Activated T-cell treated with anti-CD3 and anti-CD28 coated beads, Interleukin-2, amount 50 U/mL, for 24 hours (primary cell): ENCODE results near the gene ACOT4.
"Not testable (repeated sequence)": the region's sequence is repeated elsewhere in the genome, so short reads cannot be mapped to it uniquely, and the experiment has no call there.

Experiments
- DNase-seq: peaks from one replicate; pipeline ENCODE4 v3.0.0-alpha.2; 2020
- H3K27ac Mint-ChIP-seq: 2 replicates; pipeline ENCODE4 v1.8.0; 2020; ENCODE audit warnings: mild to moderate bottlenecking, mixed read lengths
- H3K27me3 Mint-ChIP-seq: 2 replicates; pipeline ENCODE4 v1.8.0; 2020; ENCODE audit warnings: mixed read lengths
- H3K36me3 Mint-ChIP-seq: 2 replicates; pipeline ENCODE4 v1.8.0; 2020; ENCODE audit warnings: low read depth, mixed read lengths
- H3K4me1 Mint-ChIP-seq: 2 replicates; pipeline ENCODE4 v1.8.0; 2020; ENCODE audit warnings: low read depth, mixed read lengths
- H3K4me3 Mint-ChIP-seq: 2 replicates; pipeline ENCODE4 v1.8.0; 2020; ENCODE audit warnings: mild to moderate bottlenecking, moderate library complexity, mixed read lengths
- H3K9me3 Mint-ChIP-seq: 2 replicates; pipeline ENCODE4 v1.8.0; 2020; ENCODE audit warnings: mixed read lengths

ACOT4 gene

DNA sequence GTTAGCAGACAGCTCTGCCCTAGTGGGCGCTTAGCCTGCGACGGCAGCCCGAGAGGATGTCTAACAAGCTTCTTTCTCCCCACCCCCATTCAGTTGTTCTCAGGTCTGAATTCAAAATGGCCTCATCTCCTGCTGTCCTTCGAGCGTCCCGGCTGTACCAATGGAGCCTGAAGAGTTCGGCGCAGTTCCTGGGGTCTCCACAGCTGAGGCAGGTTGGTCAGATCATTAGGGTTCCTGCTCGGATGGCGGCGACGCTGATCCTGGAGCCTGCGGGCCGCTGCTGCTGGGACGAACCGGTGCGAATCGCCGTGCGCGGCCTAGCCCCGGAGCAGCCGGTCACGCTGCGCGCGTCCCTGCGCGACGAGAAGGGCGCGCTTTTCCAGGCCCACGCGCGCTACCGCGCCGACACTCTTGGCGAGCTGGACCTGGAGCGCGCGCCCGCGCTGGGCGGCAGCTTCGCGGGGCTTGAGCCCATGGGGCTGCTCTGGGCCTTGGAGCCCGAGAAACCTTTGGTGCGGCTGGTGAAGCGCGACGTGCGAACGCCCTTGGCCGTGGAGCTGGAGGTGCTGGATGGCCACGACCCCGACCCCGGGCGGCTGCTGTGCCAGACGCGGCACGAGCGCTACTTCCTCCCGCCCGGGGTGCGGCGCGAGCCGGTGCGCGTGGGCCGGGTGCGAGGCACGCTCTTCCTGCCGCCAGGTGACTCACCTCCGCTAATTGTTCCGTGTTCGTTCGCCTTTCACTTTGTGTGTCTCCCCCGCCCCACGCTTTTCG lies 22.3 kb upstream of the ACOT4 start, which contains the start of gene ACOT2:
Gene ACOT2, plus strand, starts transcription at position 29 of the 774 bp plus-strand sequence. Its CDS starts 28 bp downstream, at position 57.
- H3K4me3 Mint-ChIP-seq = peak within 1 kb of the TSS; percentile 90
- peaks cover 57% of the 10 kb centered on the region for H3K36me3 Mint-ChIP-seq
- H3K27ac Mint-ChIP-seq = peak within 1 kb of the TSS; percentile 98
- not testable (repeated sequence) for H3K9me3 Mint-ChIP-seq, H3K27me3 Mint-ChIP-seq
- peak; percentile 89 for DNase-seq
- H3K4me1 Mint-ChIP-seq = peaks cover 55% of the 10 kb centered on the region

- peaks cover 49% of the 10 kb centered on the region for H3K36me3 Mint-ChIP-seq
- H3K27ac Mint-ChIP-seq, H3K9me3 Mint-ChIP-seq, H3K27me3 Mint-ChIP-seq: not testable (repeated sequence)
- DNase-seq = peak; percentile 81
- peak overlapping the region; percentile 90 for H3K4me3 Mint-ChIP-seq
- H3K4me1 Mint-ChIP-seq = peaks cover 43% of the 10 kb centered on the region
Observed at GRCh38 chr14:73570913-73571312, 20.8 kb upstream of the ACOT4 start.

- DNase-seq, H3K9me3 Mint-ChIP-seq, H3K27ac Mint-ChIP-seq, H3K27me3 Mint-ChIP-seq, H3K4me3 Mint-ChIP-seq: not testable (repeated sequence)
- peaks cover 37% of the 10 kb centered on the region for H3K36me3 Mint-ChIP-seq
- H3K4me1 Mint-ChIP-seq = peaks cover 25% of the 10 kb centered on the region
Observed at GRCh38 chr14:73573034-73573433, 18.6 kb upstream of the ACOT4 start.

- not testable (repeated sequence) for H3K9me3 Mint-ChIP-seq, H3K27ac Mint-ChIP-seq, H3K4me3 Mint-ChIP-seq, H3K27me3 Mint-ChIP-seq, DNase-seq
- H3K36me3 Mint-ChIP-seq = peaks cover 36% of the 10 kb centered on the region
- peaks cover 19% of the 10 kb centered on the region for H3K4me1 Mint-ChIP-seq
Observed at GRCh38 chr14:73573740-73574139, 17.9 kb upstream of the ACOT4 start.

GRCh38 chr14:73574251-73574650 lies 17.4 kb upstream of the ACOT4 start:
- H3K9me3 Mint-ChIP-seq, H3K27ac Mint-ChIP-seq, H3K4me3 Mint-ChIP-seq, DNase-seq, H3K27me3 Mint-ChIP-seq: not testable (repeated sequence)
- Mint-ChIP-seq H3K36me3 (peaks cover 31% of the 10 kb centered on the region), H3K4me1 (peaks cover 19% of the 10 kb centered on the region)

- H3K27ac Mint-ChIP-seq = no peak overlapping the region
- DNase-seq = no peak
- H3K4me3 Mint-ChIP-seq = no peak overlapping the region
- no peaks in the 10 kb centered on the region for H3K9me3 Mint-ChIP-seq
- no peaks in the 10 kb centered on the region for H3K27me3 Mint-ChIP-seq
- H3K4me1 Mint-ChIP-seq = peaks cover 7% of the 10 kb centered on the region
- peaks cover 39% of the 10 kb centered on the region for H3K36me3 Mint-ChIP-seq
Observed at GRCh38 chr14:73576391-73576790, 15.3 kb upstream of the ACOT4 start.

GRCh38 chr14:73577214-73577613 lies 14.5 kb upstream of the ACOT4 start:
- H3K36me3 Mint-ChIP-seq = peaks cover 39% of the 10 kb centered on the region
- H3K4me1 Mint-ChIP-seq, DNase-seq, H3K27me3 Mint-ChIP-seq, H3K27ac Mint-ChIP-seq, H3K4me3 Mint-ChIP-seq, H3K9me3 Mint-ChIP-seq: not testable (repeated sequence)

DNA sequence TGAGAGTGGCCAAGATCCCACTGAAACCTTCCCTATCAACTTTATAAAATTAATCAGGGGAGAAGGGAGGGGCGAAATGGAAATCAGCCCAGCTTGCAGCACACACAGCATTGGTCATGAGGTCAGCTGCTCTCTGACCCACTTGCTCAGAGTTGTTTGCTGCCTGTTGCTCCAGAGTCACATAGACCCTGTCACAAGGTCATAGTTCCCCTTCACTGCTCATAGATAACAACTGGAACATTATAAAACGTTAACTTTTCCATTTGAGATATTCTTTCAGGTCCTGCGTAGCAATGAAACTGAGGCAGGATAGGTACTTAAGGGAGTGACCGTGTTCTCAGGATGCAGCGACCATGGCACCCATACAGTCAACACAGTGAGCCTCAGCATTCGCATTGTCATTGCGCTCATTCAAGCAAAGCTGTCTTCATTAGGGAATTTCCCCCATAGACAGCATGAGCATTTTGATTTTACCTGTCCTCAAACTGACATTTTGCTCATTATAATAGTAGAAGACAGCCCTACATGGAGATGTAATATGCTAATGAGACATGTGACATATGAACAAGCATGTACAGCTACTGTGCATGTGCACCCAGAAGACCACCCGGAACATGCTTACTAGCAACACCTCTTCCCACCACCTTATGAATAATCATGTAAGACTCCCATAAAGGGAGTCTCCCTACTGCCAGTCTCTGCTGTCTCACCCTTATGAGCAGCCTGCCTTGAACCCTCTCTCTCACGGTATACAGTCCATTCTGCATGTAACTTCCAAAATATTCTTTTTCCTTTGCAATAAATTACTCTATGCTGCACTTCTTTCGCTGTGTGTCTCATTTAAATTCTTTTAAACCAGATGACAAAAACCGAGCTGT lies 9.3 kb upstream of the ACOT4 start:
- H3K27me3 Mint-ChIP-seq, H3K27ac Mint-ChIP-seq, H3K4me3 Mint-ChIP-seq, H3K9me3 Mint-ChIP-seq, H3K4me1 Mint-ChIP-seq, DNase-seq: not testable (repeated sequence)
- H3K36me3 Mint-ChIP-seq = peaks cover 16% of the 10 kb centered on the region

DNA sequence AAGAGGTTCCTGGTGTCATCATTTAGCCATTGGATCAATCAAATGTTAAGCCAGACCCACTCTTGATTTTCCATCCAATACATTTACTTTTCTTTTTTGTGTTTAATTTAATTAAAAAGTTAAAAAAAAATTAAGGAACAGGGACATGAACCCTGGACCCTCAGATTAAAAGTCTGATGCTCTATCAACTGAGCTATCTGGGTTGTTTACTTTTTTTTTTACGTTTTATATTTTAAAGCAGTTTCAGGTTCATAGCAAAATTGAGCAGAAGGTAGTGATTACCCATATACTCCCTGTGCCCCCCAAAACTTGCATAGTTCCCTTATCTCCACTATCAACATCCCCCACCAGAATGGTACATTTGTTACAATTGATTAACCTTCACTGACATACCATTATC lies 3.0 kb upstream of the ACOT4 start:
- no peak overlapping the region for H3K4me3 Mint-ChIP-seq
- no peak for DNase-seq
- no peaks in the 10 kb centered on the region for H3K36me3 Mint-ChIP-seq
- peaks cover 6% of the 10 kb centered on the region for H3K9me3 Mint-ChIP-seq
- H3K27me3 Mint-ChIP-seq = no peaks in the 10 kb centered on the region
- H3K27ac Mint-ChIP-seq = no peak overlapping the region
- peaks cover 14% of the 10 kb centered on the region for H3K4me1 Mint-ChIP-seq

- Mint-ChIP-seq H3K9me3 (peaks cover 6% of the 10 kb centered on the region), H3K36me3 (no peaks in the 10 kb centered on the region), H3K4me1 (peaks cover 14% of the 10 kb centered on the region), H3K27ac (no peak overlapping the region), H3K4me3 (no peak overlapping the region), H3K27me3 (no peaks in the 10 kb centered on the region)
- DNase-seq = no peak
Observed at GRCh38 chr14:73589116-73589515, 2.6 kb upstream of the ACOT4 start.

GRCh38 chr14:73590673-73591004 lies 1.0 kb upstream of the ACOT4 start:
- not testable (repeated sequence) for H3K9me3 Mint-ChIP-seq, H3K27me3 Mint-ChIP-seq, DNase-seq, H3K27ac Mint-ChIP-seq, H3K4me3 Mint-ChIP-seq, H3K36me3 Mint-ChIP-seq
- peaks cover 14% of the 10 kb centered on the region for H3K4me1 Mint-ChIP-seq

GRCh38 chr14:73594491-73594890 lies 2.8 kb downstream of the ACOT4 start:
- Mint-ChIP-seq H3K9me3 (peaks cover 6% of the 10 kb centered on the region), H3K4me3 (no peak overlapping the region), H3K36me3 (no peaks in the 10 kb centered on the region), H3K27me3 (no peaks in the 10 kb centered on the region), H3K4me1 (peaks cover 14% of the 10 kb centered on the region), H3K27ac (no peak overlapping the region)
- DNase-seq = no peak

GRCh38 chr14:73599499-73599898 lies 7.8 kb downstream of the ACOT4 start:
- no peak for DNase-seq
- no peaks in the 10 kb centered on the region for H3K4me1 Mint-ChIP-seq
- no peak overlapping the region for H3K4me3 Mint-ChIP-seq
- H3K9me3 Mint-ChIP-seq = no peaks in the 10 kb centered on the region
- no peak overlapping the region for H3K27ac Mint-ChIP-seq
- H3K27me3 Mint-ChIP-seq = no peaks in the 10 kb centered on the region
- no peaks in the 10 kb centered on the region for H3K36me3 Mint-ChIP-seq

DNA sequence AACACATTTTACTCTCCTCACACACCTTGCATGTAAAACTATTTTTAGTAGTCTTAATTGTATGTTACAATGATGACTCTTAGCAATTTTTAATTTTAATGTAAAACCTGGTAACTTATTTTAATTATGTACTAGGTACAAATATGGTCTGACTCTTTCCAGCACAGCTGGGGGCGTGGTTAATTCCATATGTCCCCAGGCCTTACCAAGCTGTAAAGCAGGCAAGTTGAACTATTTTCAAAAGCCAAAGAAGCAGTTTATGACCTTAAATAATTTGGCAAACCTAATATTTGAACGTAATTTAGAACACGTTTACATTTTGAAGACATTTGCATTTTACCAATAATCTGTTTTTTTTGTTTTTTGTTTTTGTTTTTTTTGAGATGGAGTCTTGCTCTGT lies 11.3 kb downstream of the ACOT4 start:
- Mint-ChIP-seq H3K4me1 (no peaks in the 10 kb centered on the region), H3K36me3 (no peaks in the 10 kb centered on the region), H3K4me3 (no peak overlapping the region), H3K27ac (no peak overlapping the region), H3K9me3 (no peaks in the 10 kb centered on the region), H3K27me3 (no peaks in the 10 kb centered on the region)
- DNase-seq = no peak

GRCh38 chr14:73606271-73606670 lies 14.6 kb downstream of the ACOT4 start:
- DNase-seq = no peak
- Mint-ChIP-seq H3K9me3 (no peaks in the 10 kb centered on the region), H3K27ac (no peak overlapping the region), H3K4me1 (no peaks in the 10 kb centered on the region), H3K4me3 (no peak overlapping the region), H3K27me3 (no peaks in the 10 kb centered on the region), H3K36me3 (no peaks in the 10 kb centered on the region)
